Mammary epithelial cell (primary cell): Measurements from ENCODE around the gene TBXT.

ENCODE experiments used
- CTCF ChIP-seq, 2 donors: IDR thresholded peaks in 1 of 2; conservative IDR thresholded peaks in 1 of 2; 2 replicates each; pipeline ENCODE4 v1.5.1; 2011 to 2012; ENCODE audit warnings: inconsistent platforms in 2 of 2, low read length in 2 of 2, mild to moderate bottlenecking in 2 of 2, control low read depth in 1 of 2, low read depth in 1 of 2; ENCODE audit not compliant: insufficient read depth in 1 of 2; ENCODE audit errors: extremely low read depth in 1 of 2
- EZH2 ChIP-seq: IDR thresholded peaks from 2 replicates; pipeline ENCODE4 v1.6.1; 2012; ENCODE audit warnings: low read length, inconsistent platforms, borderline replicate concordance

GRCh38 chr6:166202321-166202733 lies 34.7 kb upstream of the TBXT start:
- TF ChIP-seq EZH2 (no peak), CTCF (conservative IDR thresholded peaks at IDR 0.05 in 1 of 2, IDR thresholded peaks at IDR 0.05 in 1 of 2; ENCODE audit: extremely low read depth in 1 of 2, insufficient read depth in 1 of 2, low read depth in 1 of 2, low read length in 2 of 2) (no peak)
